Ammon's horn (tissue), 1 donor: ENCODE results near the gene HMGN4.

Experiments
- DNase-seq: peaks from one replicate; pipeline ENCODE4 v3.0.0-alpha.2; 2016; ENCODE audit warnings: low spot score

The HMGN4 gene

GRCh38 chr6:26537846-26538571, at the start of gene HMGN4:
Gene HMGN4 (plus strand): TSS chr6:26538366. CDS start chr6:26545207, 6,841 bp downstream.
- DNase-seq = peak; percentile 90

- DNase-seq = no peak
Measured at GRCh38 chr6:26489996-26490964, 47.9 kb upstream of the HMGN4 start.

DNA sequence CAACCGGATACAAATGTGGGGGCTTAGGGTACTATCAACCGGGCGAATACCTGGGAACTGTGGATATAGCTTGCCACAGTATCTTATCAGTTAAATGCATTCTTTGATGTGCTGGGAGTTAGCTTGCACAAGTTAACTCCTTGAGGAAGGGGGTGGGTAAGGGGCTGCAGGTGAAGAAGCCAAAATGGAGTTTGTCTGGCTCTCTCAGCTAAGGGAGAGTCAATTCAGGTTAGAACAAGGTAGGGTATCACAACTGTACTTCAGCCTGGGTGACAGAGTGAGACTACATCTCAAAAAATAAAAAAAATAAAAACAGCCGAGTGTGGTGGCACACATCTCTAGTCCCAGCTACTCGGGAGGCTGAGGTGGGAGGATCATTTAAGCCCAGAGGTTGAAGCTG, 46.6 kb upstream of the HMGN4 start:
- DNase-seq = no peak

GRCh38 chr6:26493258-26493657, 44.9 kb upstream of the HMGN4 start:
- DNase-seq = no peak

GRCh38 chr6:26494117-26494516, 44.0 kb upstream of the HMGN4 start:
- no peak for DNase-seq

GRCh38 chr6:26495281-26495680, 42.9 kb upstream of the HMGN4 start:
- DNase-seq = no peak

DNA sequence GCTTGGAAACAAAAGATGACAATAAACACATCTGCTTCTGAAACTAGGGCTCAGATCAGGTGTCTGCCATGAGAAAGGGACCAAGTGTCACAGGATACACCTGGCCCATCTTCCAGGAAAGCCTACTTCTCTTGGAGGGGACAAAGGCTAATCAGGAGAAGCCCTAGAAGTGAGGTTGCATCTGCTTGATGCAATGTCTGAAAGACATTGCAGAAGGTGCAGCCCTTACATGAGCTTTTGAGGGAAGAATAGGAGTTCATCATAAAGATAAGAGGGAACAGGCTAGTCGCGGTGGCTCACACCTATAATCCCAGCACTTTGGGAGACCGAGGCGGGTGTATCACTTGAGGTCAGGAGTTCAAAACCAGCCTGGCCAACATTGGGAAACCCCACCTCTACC, 40.6 kb upstream of the HMGN4 start:
- DNase-seq = no peak

DNA sequence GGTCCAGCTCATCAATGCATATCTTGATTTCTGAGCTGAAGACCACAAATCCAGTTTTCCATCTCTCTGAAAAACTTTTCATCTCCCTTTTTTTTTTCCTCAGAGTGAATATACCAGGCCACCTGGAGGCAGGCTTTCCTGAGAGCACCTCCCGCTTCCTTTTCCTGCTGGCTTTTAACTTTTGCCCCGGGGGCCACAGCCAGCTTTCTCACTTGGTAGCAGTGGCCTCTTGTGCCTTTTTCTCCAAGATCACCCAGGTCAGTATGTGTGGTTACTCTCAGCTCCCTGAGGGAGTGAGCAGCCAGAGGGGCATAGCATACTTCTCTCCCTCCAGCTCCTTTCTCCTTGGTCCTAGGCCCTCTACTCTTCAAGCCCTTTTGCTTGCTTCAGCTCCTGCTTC, 38.1 kb upstream of the HMGN4 start, which contains the start of gene BTN1A1:
Gene BTN1A1 (plus strand): TSS at position 202 of the 400 bp plus-strand sequence. CDS start 984 bp downstream, outside the sequence.
- DNase-seq = no peak

DNA sequence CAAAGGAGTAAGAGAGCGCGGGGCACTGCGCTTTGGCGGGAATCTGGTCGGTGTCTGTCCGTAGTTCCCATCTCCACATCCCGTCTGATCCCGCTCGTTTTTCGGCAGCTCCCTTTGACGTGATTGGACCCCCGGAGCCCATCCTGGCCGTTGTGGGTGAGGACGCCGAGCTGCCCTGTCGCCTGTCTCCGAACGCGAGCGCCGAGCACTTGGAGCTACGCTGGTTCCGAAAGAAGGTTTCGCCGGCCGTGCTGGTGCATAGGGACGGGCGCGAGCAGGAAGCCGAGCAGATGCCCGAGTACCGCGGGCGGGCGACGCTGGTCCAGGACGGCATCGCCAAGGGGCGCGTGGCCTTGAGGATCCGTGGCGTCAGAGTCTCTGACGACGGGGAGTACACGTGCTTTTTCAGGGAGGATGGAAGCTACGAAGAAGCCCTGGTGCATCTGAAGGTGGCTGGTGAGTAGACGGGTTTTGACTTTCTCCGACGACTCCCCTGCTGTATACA, 36.6 kb upstream of the HMGN4 start:
- DNase-seq = peak; percentile 10

DNA sequence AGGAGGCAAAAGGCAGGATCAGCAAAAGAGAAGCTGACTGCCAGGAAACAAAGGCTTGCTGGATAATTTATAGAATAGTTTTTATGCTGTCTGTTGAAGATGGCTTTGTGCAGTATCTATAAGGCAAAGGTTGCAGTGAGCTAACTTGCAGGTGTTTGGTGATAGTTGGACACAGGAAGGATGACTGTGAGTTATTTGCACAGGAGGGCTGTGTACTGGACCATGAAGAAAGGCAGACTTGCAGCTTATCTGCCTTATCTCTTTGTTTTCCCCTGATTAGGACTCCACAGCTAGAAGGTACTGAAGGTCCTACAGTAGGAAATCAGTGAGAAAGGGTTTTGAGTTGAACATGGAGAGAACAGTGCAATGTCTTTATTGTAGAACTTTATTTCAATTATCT, 36.0 kb upstream of the HMGN4 start:
- no peak for DNase-seq

GRCh38 chr6:26502626-26503025, 35.5 kb upstream of the HMGN4 start:
- DNase-seq = no peak

GRCh38 chr6:26507658-26508057, 30.5 kb upstream of the HMGN4 start:
- DNase-seq = no peak

DNA sequence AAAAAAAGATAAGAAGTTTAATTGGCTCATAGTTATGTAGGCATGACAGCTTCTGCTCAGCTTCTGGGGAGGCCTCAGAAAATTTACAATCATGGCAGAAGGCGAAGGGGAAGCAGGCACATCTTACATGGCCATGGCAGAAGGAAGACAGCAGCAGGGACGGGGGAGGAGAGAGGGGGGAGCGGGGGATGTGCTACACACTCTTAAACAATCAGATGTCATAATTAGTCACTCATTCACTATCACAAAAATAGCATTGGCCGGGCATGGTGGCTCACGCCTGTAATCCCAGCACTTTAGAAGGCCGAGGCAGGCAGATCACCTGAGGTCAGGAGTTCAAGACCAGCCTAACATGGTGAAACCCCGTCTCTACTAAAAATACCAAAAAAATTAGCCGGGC, 27.1 kb upstream of the HMGN4 start:
- DNase-seq = peak; percentile 61

DNA sequence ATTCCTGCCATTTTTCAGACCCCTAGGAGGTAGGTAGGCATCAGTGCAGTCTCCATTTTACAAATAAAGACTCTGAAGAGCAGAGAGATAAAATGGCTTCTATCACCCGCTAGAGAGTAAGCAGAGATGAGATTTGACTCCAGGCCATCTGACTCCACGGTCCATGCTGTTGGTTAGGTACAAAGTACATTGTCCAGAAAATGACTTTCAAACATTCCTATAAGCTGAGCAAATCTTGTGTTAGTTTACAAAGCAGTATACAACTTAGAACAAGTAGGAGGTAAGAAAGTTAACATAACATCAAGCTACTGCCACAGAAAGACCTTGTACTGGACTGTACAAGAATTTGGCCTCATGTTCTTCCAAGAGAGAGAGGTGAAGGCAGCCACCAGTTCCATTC, 23.2 kb upstream of the HMGN4 start:
- no peak for DNase-seq

GRCh38 chr6:26516481-26517427, 21.4 kb upstream of the HMGN4 start:
- no peak for DNase-seq

GRCh38 chr6:26519359-26519758, 18.8 kb upstream of the HMGN4 start:
- DNase-seq = no peak

DNA sequence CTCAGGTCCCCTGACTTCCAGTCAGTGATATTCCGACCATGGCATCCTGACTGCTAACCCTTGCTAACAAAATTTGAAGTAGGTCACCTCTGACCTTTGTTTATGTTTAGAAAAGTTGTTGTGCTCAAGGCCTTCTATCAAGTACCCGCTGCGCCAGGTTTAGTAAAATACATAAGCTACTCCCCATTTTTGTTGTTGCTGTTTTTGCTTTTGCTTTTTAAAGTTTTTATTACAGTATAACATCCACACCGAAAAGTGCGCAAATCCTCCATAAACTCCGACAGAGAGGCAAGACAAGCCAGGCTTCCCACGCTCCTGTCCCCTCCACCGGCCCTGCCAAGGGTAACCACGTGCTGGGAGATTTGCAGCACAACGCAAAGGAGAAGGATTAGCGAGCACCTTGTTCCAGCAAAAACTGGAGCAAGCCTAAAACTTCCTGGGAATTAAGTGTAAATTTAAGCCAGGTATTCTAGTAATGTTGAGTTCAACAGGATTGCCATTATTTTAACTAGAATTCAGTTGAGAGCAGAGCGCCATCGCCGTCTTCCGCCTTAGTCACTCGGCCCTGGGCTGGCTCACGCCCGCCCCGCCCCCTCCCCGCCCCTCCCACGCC, 17.8 kb upstream of the HMGN4 start:
- peak; percentile 73 for DNase-seq

DNA sequence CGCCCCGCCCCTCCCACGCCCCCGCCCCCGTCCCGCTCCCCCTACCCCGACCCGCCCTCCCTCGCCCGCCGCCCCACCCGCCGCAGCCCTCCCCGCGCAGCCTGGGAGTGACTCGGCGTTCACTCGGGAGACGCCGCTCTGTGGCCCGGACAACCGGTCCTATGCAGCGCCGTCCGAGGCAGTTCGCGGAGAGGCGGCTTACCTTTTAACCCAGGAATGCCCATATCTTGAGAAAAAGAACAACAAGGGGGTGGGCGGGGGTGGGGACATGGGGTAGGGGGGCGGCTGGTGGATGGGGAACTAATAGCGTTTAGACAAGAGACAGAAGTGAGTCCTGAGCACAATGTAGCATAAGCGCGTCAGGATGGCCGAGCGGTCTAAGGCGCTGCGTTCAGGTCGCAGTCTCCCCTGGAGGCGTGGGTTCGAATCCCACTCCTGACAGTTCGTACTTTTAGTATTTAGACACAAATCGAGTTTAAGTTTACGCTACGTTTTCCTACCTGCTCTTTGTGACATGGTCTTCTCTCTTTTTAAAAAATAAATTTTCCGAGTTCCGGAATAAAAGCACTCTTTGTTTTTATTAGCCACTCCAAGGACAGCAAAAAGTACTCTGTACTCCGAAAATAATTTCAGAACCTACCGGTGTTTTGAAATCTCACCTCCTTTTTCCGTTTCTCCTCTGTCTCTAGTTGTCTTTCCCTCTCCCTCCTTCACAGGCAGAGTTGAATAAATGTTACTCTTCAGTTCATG, 17.1 kb upstream of the HMGN4 start:
- peak; percentile 95 for DNase-seq

GRCh38 chr6:26521600-26522391, 16.4 kb upstream of the HMGN4 start:
- DNase-seq = peak; percentile 54
